Hematopoietic multipotent progenitor cell (in vitro differentiated cells): Measurements from ENCODE around the gene CEP89. TPM values are rescaled to one million over a fixed set of nuclear protein-coding genes. Genes with fewer than 3 reads are reported as not detected.
"Not testable (repeated sequence)": the region's sequence is repeated elsewhere in the genome, so short reads cannot be mapped to it uniquely, and the experiment has no call there.

ENCODE experiments used
- DNase-seq, 3 donors: peaks; one replicate each; pipeline ENCODE4 v3.0.0-alpha.2; 2011 to 2015; ENCODE audit warnings: low read depth in 2 of 3, low spot score in 2 of 3
- total RNA-seq: library from RNA; depleted of rRNA; stranded (reverse); fragments of >200 nt; gene quantifications from one replicate; pipeline ENCODE4 v1.2.3, GENCODE V29; 2012

Gene CEP89
- 10.0 TPM for total RNA-seq

- DNase-seq = peak; percentile 94 to 99 (median 99)
Measured at GRCh38 chr19:32971715-32972540, at the start of gene CEP89, which contains the start of gene FAAP24. TSS of gene CEP89 (minus strand) at chr19:32971958. CDS start at chr19:32971874, 84 bp downstream. TSS of gene FAAP24 (plus strand) at chr19:32972242. CDS start at chr19:32973197, 955 bp downstream.

GRCh38 chr19:33010891-33011290 is 39.1 kb upstream of the CEP89 start:
- DNase-seq = not testable (repeated sequence)

- no peak for DNase-seq
Measured at GRCh38 chr19:33008738-33009137, 37.0 kb upstream of the CEP89 start.

GRCh38 chr19:33005440-33005839 is 33.7 kb upstream of the CEP89 start:
- no peak for DNase-seq

- DNase-seq = not testable (repeated sequence)
Measured at GRCh38 chr19:33003424-33004024, 31.8 kb upstream of the CEP89 start.

GRCh38 chr19:33002126-33002865 is 30.5 kb upstream of the CEP89 start:
- not testable (repeated sequence) for DNase-seq

GRCh38 chr19:33000910-33001309 is 29.2 kb upstream of the CEP89 start:
- no peak for DNase-seq

GRCh38 chr19:33000510-33000909 is 28.8 kb upstream of the CEP89 start:
- DNase-seq = no peak

- no peak for DNase-seq
Measured at GRCh38 chr19:32998722-32999121, 27.0 kb upstream of the CEP89 start.

GRCh38 chr19:32997716-32998355 is 26.1 kb upstream of the CEP89 start:
- DNase-seq = no peak

- DNase-seq = not testable (repeated sequence)
Measured at GRCh38 chr19:32997061-32997464, 25.3 kb upstream of the CEP89 start.

GRCh38 chr19:32995966-32996365 is 24.2 kb upstream of the CEP89 start:
- not testable (repeated sequence) for DNase-seq

GRCh38 chr19:32988724-32989123 is 17.0 kb upstream of the CEP89 start:
- no peak for DNase-seq

- not testable (repeated sequence) for DNase-seq
Measured at GRCh38 chr19:32988254-32988653, 16.5 kb upstream of the CEP89 start.

- not testable (repeated sequence) for DNase-seq
Measured at GRCh38 chr19:32982488-32982887, 10.7 kb upstream of the CEP89 start.

- DNase-seq = not testable (repeated sequence)
Measured at GRCh38 chr19:32979807-32980206, 8.0 kb upstream of the CEP89 start.

- DNase-seq = not testable (repeated sequence)
Measured at GRCh38 chr19:32977813-32978212, 6.1 kb upstream of the CEP89 start.

- no peak for DNase-seq
Measured at GRCh38 chr19:32977280-32977679, 5.5 kb upstream of the CEP89 start.

GRCh38 chr19:32976223-32976805 is 4.6 kb upstream of the CEP89 start:
- peak; percentile 30 to 73 (median 47) for DNase-seq

- DNase-seq = no peak
Measured at GRCh38 chr19:32971012-32971595, 654 bp downstream of the CEP89 start.
